Renal cortical epithelial cell (primary cell): ENCODE results near the gene MYL12A. TPM values are rescaled to one million over a fixed set of nuclear protein-coding genes. Genes with fewer than 3 reads are reported as not detected.
"Not testable (repeated sequence)": the region's sequence is repeated elsewhere in the genome, so short reads cannot be mapped to it uniquely, and the experiment has no call there.

Experiments
- DNase-seq: peaks from one replicate; pipeline ENCODE4 v3.0.0-alpha.2; 2011; ENCODE audit warnings: low read depth
- total RNA-seq: library from RNA; depleted of rRNA; stranded (reverse); fragments of >200 nt; gene quantifications from 2 replicates; pipeline ENCODE4 v1.2.3, GENCODE V29; 2014

The MYL12A gene
- total RNA-seq, 1 donor from 2014 or later = 907 TPM

- no peak for DNase-seq
Observed at GRCh38 chr18:3254725-3255124, 7.1 kb downstream of the MYL12A start.

GRCh38 chr18:3255611-3256165 lies 8.1 kb downstream of the MYL12A start:
- no peak for DNase-seq

- DNase-seq = peak; percentile 50
Observed at GRCh38 chr18:3256693-3257626, 9.4 kb downstream of the MYL12A start.

- no peak for DNase-seq
Observed at GRCh38 chr18:3257627-3258120, 10.1 kb downstream of the MYL12A start.

- DNase-seq = no peak
Observed at GRCh38 chr18:3260995-3261372, 13.4 kb downstream of the MYL12A start.

GRCh38 chr18:3261373-3262233 lies 14.0 kb downstream of the MYL12A start, which contains the start of gene MYL12B:
Gene MYL12B (plus strand): TSS chr18:3262133. CDS start chr18:3272899, 10,766 bp downstream.
- peak; percentile 67 for DNase-seq

GRCh38 chr18:3262234-3263131 lies 14.9 kb downstream of the MYL12A start:
- DNase-seq = peak; percentile 46

GRCh38 chr18:3263132-3263700 lies 15.6 kb downstream of the MYL12A start:
- DNase-seq = no peak

- DNase-seq = no peak
Observed at GRCh38 chr18:3264362-3264761, 16.8 kb downstream of the MYL12A start.

GRCh38 chr18:3265564-3266033 lies 18.0 kb downstream of the MYL12A start:
- DNase-seq = peak; percentile 57

- DNase-seq = no peak
Observed at GRCh38 chr18:3266062-3266608, 18.5 kb downstream of the MYL12A start.

- DNase-seq = no peak
Observed at GRCh38 chr18:3268306-3268705, 20.7 kb downstream of the MYL12A start.

- DNase-seq = no peak
Observed at GRCh38 chr18:3269241-3269913, 21.8 kb downstream of the MYL12A start.

GRCh38 chr18:3269914-3270299 lies 22.3 kb downstream of the MYL12A start:
- DNase-seq = no peak

- DNase-seq = no peak
Observed at GRCh38 chr18:3273042-3273441, 25.4 kb downstream of the MYL12A start.

GRCh38 chr18:3277643-3278213 lies 30.1 kb downstream of the MYL12A start:
- not testable (repeated sequence) for DNase-seq

- DNase-seq = no peak
Observed at GRCh38 chr18:3279201-3280185, 31.9 kb downstream of the MYL12A start.
